Nephron progenitor cell (in vitro differentiated cells): ENCODE measurements around the gene PGAP1.

Source experiments
- DNase-seq: peaks from one replicate; pipeline ENCODE4 v3.0.0; 2021
- H3K27ac Mint-ChIP-seq: 2 replicates; pipeline ENCODE4 v1.8.0; 2021; ENCODE audit warnings: mild to moderate bottlenecking, moderate library complexity, mixed read lengths
- H3K27me3 Mint-ChIP-seq: 2 replicates; pipeline ENCODE4 v1.8.0; 2021; ENCODE audit warnings: mild to moderate bottlenecking, low read depth, mixed read lengths; ENCODE audit not compliant: poor library complexity
- H3K36me3 Mint-ChIP-seq: 2 replicates; pipeline ENCODE4 v1.8.0; 2021; ENCODE audit warnings: low read depth, mixed read lengths
- H3K4me1 Mint-ChIP-seq: 2 replicates; pipeline ENCODE4 v1.8.0; 2021; ENCODE audit warnings: mixed read lengths
- H3K4me3 Mint-ChIP-seq: 2 replicates; pipeline ENCODE4 v1.8.0; 2021; ENCODE audit warnings: mild to moderate bottlenecking, moderate library complexity, mixed read lengths
- H3K9me3 Mint-ChIP-seq: 2 replicates; pipeline ENCODE4 v1.8.0; 2021; ENCODE audit warnings: mild to moderate bottlenecking, moderate library complexity, mixed read lengths
- TF ChIP-seq, protein P1 (sequence below): fragments of 200-600 bp; sonication (generic); IDR thresholded peaks from 2 replicates; pipeline ENCODE4 v1.5.0; 2021; ENCODE audit warnings: antibody characterized with exemption

PGAP1 gene

DNA sequence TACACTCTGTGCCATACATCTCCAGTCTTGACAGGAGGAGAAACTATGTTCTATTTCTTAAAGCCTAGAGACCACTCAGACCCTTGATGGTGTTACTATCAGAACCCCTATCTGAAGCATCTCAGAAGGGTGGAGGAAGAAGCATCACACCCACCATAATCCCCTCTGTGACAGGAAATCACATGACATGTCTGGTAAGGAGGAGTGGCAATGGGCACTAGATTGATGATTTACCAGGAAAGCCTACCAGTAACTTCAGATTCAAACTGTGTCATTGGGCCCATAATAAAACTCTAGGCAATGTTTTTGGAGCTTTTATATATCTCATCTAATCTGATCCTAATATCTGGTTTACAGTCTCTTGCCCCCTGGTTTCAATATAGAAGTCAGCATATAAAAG lies 80.2 kb downstream of the PGAP1 start:
- Mint-ChIP-seq H3K4me3 (no peak overlapping the region), H3K4me1 (no peaks in the 10 kb centered on the region), H3K36me3 (peaks cover 48% of the 10 kb centered on the region), H3K27me3 (no peaks in the 10 kb centered on the region), H3K9me3 (no peaks in the 10 kb centered on the region), H3K27ac (no peak overlapping the region)
- TF ChIP-seq, protein P1, sequence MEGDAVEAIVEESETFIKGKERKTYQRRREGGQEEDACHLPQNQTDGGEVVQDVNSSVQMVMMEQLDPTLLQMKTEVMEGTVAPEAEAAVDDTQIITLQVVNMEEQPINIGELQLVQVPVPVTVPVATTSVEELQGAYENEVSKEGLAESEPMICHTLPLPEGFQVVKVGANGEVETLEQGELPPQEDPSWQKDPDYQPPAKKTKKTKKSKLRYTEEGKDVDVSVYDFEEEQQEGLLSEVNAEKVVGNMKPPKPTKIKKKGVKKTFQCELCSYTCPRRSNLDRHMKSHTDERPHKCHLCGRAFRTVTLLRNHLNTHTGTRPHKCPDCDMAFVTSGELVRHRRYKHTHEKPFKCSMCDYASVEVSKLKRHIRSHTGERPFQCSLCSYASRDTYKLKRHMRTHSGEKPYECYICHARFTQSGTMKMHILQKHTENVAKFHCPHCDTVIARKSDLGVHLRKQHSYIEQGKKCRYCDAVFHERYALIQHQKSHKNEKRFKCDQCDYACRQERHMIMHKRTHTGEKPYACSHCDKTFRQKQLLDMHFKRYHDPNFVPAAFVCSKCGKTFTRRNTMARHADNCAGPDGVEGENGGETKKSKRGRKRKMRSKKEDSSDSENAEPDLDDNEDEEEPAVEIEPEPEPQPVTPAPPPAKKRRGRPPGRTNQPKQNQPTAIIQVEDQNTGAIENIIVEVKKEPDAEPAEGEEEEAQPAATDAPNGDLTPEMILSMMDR: no peak
- no peak for DNase-seq

DNA sequence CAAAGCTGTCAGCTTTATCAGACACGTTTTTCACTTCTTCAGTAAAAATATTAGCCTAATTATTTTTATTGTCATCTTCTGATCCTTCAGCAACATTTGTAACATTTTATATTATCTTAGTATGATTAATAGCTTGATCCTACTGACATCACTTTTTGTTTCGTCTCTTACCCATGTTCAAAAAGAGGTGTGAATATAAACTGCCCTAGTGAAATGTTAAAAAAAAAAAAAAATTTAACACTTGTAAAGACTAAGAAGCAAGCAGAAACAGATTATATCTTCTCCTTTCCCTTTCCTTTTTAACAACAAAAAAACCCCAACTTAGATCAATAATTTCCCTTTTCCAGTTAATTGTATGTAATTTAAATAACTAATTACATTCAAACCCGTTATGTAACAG lies 81.1 kb downstream of the PGAP1 start:
- Mint-ChIP-seq H3K27me3 (no peaks in the 10 kb centered on the region), H3K4me1 (no peaks in the 10 kb centered on the region), H3K4me3 (no peak overlapping the region), H3K36me3 (peaks cover 56% of the 10 kb centered on the region), H3K27ac (no peak overlapping the region), H3K9me3 (no peaks in the 10 kb centered on the region)
- TF ChIP-seq, protein P1: no peak
- no peak for DNase-seq

DNA sequence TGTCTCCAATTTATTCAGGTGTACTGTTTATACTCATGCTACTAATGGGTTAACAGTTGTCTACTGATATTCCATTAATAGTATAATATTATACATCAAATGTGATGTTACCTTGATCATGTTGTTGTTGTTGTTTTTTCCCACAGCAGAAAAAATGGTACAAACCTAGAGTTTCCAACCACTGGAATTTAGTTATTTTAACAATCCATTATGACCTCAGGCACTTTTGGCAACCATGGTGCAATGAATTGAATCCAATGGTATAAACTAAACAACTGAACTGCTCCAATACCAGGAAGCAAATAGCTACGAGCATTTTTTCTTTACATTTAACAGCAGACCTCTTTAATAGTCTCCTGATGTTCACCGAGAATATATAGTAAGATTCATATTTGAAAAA lies 86.3 kb downstream of the PGAP1 start:
- H3K4me3 Mint-ChIP-seq: no peak overlapping the region
- no peaks in the 10 kb centered on the region for H3K27me3 Mint-ChIP-seq
- no peak overlapping the region for H3K27ac Mint-ChIP-seq
- H3K9me3 Mint-ChIP-seq: no peaks in the 10 kb centered on the region
- peaks cover 46% of the 10 kb centered on the region for H3K36me3 Mint-ChIP-seq
- TF ChIP-seq, protein P1: no peak
- H3K4me1 Mint-ChIP-seq: no peaks in the 10 kb centered on the region
- no peak for DNase-seq

DNA sequence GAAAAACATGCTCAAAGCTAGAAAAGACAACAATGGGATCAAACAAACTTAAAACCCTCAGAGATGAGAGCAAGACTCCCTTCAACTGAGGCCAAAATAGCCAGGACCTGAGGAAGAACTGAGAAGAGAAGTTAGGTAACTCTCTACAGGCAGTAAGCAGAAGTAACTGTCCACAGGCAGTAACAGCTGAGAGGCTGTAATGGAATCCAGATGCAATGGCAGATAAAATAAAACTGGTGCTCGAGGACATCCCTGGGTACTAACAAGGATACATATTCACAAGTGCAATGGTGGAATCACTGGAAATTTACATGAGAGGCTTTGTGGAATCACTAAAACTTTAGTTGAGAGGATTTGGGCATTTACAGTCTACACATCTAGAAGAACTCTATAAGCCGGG lies 86.9 kb downstream of the PGAP1 start:
- no peaks in the 10 kb centered on the region for H3K4me1 Mint-ChIP-seq
- no peak for DNase-seq

DNA sequence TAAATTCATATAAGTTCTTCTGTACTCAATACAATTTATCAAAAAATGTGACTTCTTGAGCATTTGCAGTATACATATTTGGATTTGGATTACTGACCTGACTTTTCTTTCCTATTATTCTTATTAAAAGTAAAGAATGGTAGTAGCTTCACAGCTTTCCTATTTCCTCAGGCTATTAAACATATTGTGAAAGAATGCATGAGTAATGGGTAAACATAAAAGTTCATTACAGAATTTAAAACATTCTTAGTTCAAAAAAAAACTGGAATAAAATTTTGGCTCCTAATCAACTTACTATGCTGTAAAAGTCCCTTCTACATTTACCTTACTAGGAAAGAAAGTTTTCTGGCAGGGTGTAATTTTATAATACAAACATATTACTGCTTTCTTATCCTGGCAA lies 90.1 kb downstream of the PGAP1 start:
- DNase-seq: no peak
- peaks cover 46% of the 10 kb centered on the region for H3K36me3 Mint-ChIP-seq
- no peak overlapping the region for H3K4me3 Mint-ChIP-seq
- TF ChIP-seq, protein P1: no peak
- H3K27me3 Mint-ChIP-seq: no peaks in the 10 kb centered on the region
- no peaks in the 10 kb centered on the region for H3K9me3 Mint-ChIP-seq
- no peaks in the 10 kb centered on the region for H3K4me1 Mint-ChIP-seq
- H3K27ac Mint-ChIP-seq: no peak overlapping the region

More for the DNA sequence above, 86.9 kb downstream of the PGAP1 start:
- TF ChIP-seq, protein P1: no peak
- Mint-ChIP-seq H3K27me3 (no peaks in the 10 kb centered on the region), H3K27ac (no peak overlapping the region), H3K9me3 (no peaks in the 10 kb centered on the region), H3K36me3 (peaks cover 45% of the 10 kb centered on the region), H3K4me3 (no peak overlapping the region)

DNA sequence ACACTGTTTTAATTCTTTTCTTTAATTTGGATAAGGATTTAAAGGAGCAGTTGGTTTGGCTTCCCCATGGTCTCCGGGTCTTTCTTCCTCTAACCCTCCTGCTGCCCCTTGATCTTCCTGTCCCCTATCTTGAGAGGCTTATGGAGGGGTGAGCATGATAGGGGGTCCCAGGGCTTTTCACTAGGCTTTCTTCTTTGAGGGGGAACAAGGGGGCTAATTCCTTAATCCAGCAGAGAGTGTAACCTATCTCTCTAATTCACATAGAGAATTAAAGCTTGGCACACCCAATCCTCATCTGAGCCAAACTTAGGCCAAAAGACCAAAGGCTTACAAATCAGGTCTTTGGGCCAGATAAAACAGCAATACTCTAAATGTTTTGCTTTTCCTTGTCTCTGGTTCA lies 95.8 kb downstream of the PGAP1 start:
- Mint-ChIP-seq H3K36me3 (peaks cover 24% of the 10 kb centered on the region), H3K4me3 (no peak overlapping the region), H3K27me3 (no peaks in the 10 kb centered on the region), H3K9me3 (no peaks in the 10 kb centered on the region), H3K27ac (peak overlapping the region; percentile 97), H3K4me1 (no peaks in the 10 kb centered on the region)
- TF ChIP-seq, protein P1: no peak
- DNase-seq: no peak
